HEK293 (cell line): ENCODE results near the gene MTCH1.

ENCODE experiments used
- ATF2 ChIP-seq: fragments of 450-650 bp; formaldehyde crosslinking; IDR thresholded peaks from 2 replicates; pipeline ENCODE4 v1.5.1; 2016; ENCODE audit warnings: missing biosample characterization, missing genetic modification characterization, low read depth
- CTCF ChIP-seq: fragments of 450-650 bp; formaldehyde crosslinking; IDR thresholded peaks from 2 replicates; pipeline ENCODE4 v1.5.1; 2016; ENCODE audit warnings: missing biosample characterization, missing genetic modification characterization
- KLF1 ChIP-seq: fragments of 450-650 bp; formaldehyde crosslinking; IDR thresholded peaks from 2 replicates; pipeline ENCODE4 v1.5.1; 2016; ENCODE audit warnings: missing biosample characterization, missing genetic modification characterization
- KLF8 ChIP-seq: fragments of 450-650 bp; formaldehyde crosslinking; IDR thresholded peaks from 2 replicates; pipeline ENCODE4 v1.5.1; 2016; ENCODE audit warnings: missing biosample characterization, missing genetic modification characterization
- TCF7L2 ChIP-seq: IDR thresholded peaks from 2 replicates; pipeline ENCODE4 v1.6.1; 2011; ENCODE audit warnings: low read depth, mild to moderate bottlenecking, inconsistent platforms, low read length, moderate library complexity, borderline replicate concordance
- ZNF138 ChIP-seq: fragments of 450-650 bp; formaldehyde crosslinking; IDR thresholded peaks from 2 replicates; pipeline ENCODE4 v1.5.1; 2016; ENCODE audit warnings: missing biosample characterization, missing genetic modification characterization, borderline replicate concordance
- TF ChIP-seq, protein P1 (sequence below): fragments of 450-650 bp; formaldehyde crosslinking; IDR thresholded peaks from 2 replicates; pipeline ENCODE4 v1.5.1; 2017; ENCODE audit warnings: missing biosample characterization, missing genetic modification characterization
- TF ChIP-seq, protein P2 (sequence below): fragments of 450-650 bp; IDR thresholded peaks from 2 replicates; pipeline ENCODE4 v1.5.1; 2018; ENCODE audit warnings: missing biosample characterization, mild to moderate bottlenecking, missing genetic modification characterization

GRCh38 chr6:36973647-36974046 lies 12.3 kb downstream of the MTCH1 start:
- TF ChIP-seq ATF2 (tag by site-specific recombination) (no peak), CTCF (tag by site-specific recombination) (no peak), KLF1 (tag by site-specific recombination) (no peak), ZNF138 (tag by site-specific recombination) (no peak), KLF8 (tag by site-specific recombination) (no peak), TCF7L2 (no peak)
- TF ChIP-seq, protein P1, sequence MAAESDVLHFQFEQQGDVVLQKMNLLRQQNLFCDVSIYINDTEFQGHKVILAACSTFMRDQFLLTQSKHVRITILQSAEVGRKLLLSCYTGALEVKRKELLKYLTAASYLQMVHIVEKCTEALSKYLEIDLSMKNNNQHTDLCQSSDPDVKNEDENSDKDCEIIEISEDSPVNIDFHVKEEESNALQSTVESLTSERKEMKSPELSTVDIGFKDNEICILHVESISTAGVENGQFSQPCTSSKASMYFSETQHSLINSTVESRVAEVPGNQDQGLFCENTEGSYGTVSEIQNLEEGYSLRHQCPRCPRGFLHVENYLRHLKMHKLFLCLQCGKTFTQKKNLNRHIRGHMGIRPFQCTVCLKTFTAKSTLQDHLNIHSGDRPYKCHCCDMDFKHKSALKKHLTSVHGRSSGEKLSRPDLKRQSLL (tag by site-specific recombination): no peak
- TF ChIP-seq, protein P2, sequence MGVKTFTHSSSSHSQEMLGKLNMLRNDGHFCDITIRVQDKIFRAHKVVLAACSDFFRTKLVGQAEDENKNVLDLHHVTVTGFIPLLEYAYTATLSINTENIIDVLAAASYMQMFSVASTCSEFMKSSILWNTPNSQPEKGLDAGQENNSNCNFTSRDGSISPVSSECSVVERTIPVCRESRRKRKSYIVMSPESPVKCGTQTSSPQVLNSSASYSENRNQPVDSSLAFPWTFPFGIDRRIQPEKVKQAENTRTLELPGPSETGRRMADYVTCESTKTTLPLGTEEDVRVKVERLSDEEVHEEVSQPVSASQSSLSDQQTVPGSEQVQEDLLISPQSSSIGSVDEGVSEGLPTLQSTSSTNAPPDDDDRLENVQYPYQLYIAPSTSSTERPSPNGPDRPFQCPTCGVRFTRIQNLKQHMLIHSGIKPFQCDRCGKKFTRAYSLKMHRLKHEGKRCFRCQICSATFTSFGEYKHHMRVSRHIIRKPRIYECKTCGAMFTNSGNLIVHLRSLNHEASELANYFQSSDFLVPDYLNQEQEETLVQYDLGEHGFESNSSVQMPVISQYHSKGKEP (tag by site-specific recombination): no peak
